ENCODE measurements around the gene SPECC1.

- TF ChIP-seq CTCF (IDR thresholded peaks at IDR 0.05) (no peak), EZH2 (IDR thresholded peaks at IDR 0.05) (no peak), EZH2phosphoT487 (IDR thresholded peaks at IDR 0.05) (no peak)
Measured at GRCh38 chr17:19987897-19988296, 21.3 kb upstream of the SPECC1 start.
